OCI-LY7 (cell line): ENCODE measurements around the gene TRAPPC10. TPM values are rescaled to one million over a fixed set of nuclear protein-coding genes. Genes with fewer than 3 reads are reported as not detected.
A peak's percentile ranks its signal among the peaks of the same experiment; 100 is the strongest.
"Not testable (repeated sequence)": the region's sequence is repeated elsewhere in the genome, so short reads cannot be mapped to it uniquely, and the experiment has no call there.

ENCODE experiments used
- BruUV-seq: library from RNA; stranded (reverse); fragments of 400-500 nt; replicated peaks from 2 replicates; lab custom pipeline; 2021; lab: Mats Ljungman, UMichigan
- CTCF ChIA-PET: fragments of 300-600 bp; sonication (Branson Sonifier 250); formaldehyde crosslinking; loops from one replicate; lab custom pipeline; 2022; ENCODE audit warnings: antibody characterized with exemption; ENCODE audit not compliant: unreplicated experiment; lab: Charles Lee
- POLR2A ChIA-PET: fragments of 300-600 bp; sonication (Branson Sonifier 250); formaldehyde crosslinking; loops from one replicate; lab custom pipeline; 2022; ENCODE audit warnings: antibody characterized with exemption; lab: Charles Lee
- DNase-seq: peaks from one replicate; pipeline ENCODE4 v3.0.0-alpha.2; 2015; ENCODE audit warnings: low spot score
- H2AFZ ChIP-seq: fragments of 200-600 bp; sonication (generic), shearing (Covaris generic); 2 replicates; pipeline ENCODE4 v1.6.1; 2014; ENCODE audit warnings: mild to moderate bottlenecking, antibody characterized with exemption, low read length, moderate library complexity
- H3K27ac ChIP-seq: fragments of 200-600 bp; sonication (generic); 2 replicates; pipeline ENCODE4 v1.5.1; 2014; ENCODE audit warnings: mixed run types, low read depth, mild to moderate bottlenecking, moderate library complexity, low read length, inconsistent platforms; ENCODE audit not compliant: poor library complexity, severe bottlenecking
- H3K36me3 ChIP-seq: fragments of 200-600 bp; sonication (generic); 2 replicates; pipeline ENCODE4 v1.6.1; 2014; ENCODE audit warnings: mild to moderate bottlenecking, antibody characterized with exemption, low read length, moderate library complexity, mixed read lengths; ENCODE audit not compliant: insufficient read depth
- H3K4me1 ChIP-seq: fragments of 200-600 bp; sonication (generic); 2 replicates; pipeline ENCODE4 v1.5.1; 2014; ENCODE audit warnings: mild to moderate bottlenecking, low read length; ENCODE audit not compliant: insufficient read depth, poor library complexity, severe bottlenecking
- H3K4me2 ChIP-seq: fragments of 200-600 bp; sonication (generic); 2 replicates; pipeline ENCODE4 v1.6.1; 2014; ENCODE audit warnings: mild to moderate bottlenecking, low read length
- H3K4me3 ChIP-seq: fragments of 200-600 bp; sonication (generic); 2 replicates; pipeline ENCODE4 v1.5.1; 2014; ENCODE audit warnings: mild to moderate bottlenecking, low read depth, low read length; ENCODE audit not compliant: poor library complexity, severe bottlenecking
- H3K79me2 ChIP-seq: fragments of 200-600 bp; sonication (generic); 2 replicates; pipeline ENCODE4 v1.6.1; 2016; ENCODE audit warnings: low read depth, mild to moderate bottlenecking, low read length, moderate library complexity, mixed read lengths; ENCODE audit not compliant: insufficient read depth
- H3K9me2 ChIP-seq: fragments of 200-600 bp; sonication (generic); 2 replicates; pipeline ENCODE4 v1.6.1; 2016; ENCODE audit warnings: mild to moderate bottlenecking, low read length, mixed read lengths; ENCODE audit not compliant: insufficient read depth
- H3K9me3 ChIP-seq: fragments of 200-600 bp; sonication (generic); 2 replicates; pipeline ENCODE4 v1.6.1; 2014; ENCODE audit warnings: mild to moderate bottlenecking, mixed run types, low read length, mixed read lengths
- H4K20me1 ChIP-seq: fragments of 200-600 bp; sonication (generic); 2 replicates; pipeline ENCODE4 v1.6.1; 2014; ENCODE audit warnings: mild to moderate bottlenecking, antibody characterized with exemption, low read length, moderate library complexity, mixed read lengths; ENCODE audit not compliant: insufficient read depth
- intact Hi-C: fragments of 100-400 bp; cut with micrococcal nuclease; formaldehyde crosslinking; loops from one replicate; pipeline ENCODE4 v1.10.0; 2022; ENCODE audit not compliant: unreplicated experiment
- total RNA-seq, 2 experiments: library from RNA; depleted of rRNA in 1 of 2; stranded (reverse); fragments of >200 nt in 1 of 2; shearing (Covaris generic) in 1 of 2; gene quantifications; 2 replicates each; pipeline ENCODE4 v1.2.3, GENCODE V29; 2014 to 2022

The TRAPPC10 gene
- total RNA-seq, 2 experiments from 2014 or later: 37.4 to 54.7 TPM

DNA sequence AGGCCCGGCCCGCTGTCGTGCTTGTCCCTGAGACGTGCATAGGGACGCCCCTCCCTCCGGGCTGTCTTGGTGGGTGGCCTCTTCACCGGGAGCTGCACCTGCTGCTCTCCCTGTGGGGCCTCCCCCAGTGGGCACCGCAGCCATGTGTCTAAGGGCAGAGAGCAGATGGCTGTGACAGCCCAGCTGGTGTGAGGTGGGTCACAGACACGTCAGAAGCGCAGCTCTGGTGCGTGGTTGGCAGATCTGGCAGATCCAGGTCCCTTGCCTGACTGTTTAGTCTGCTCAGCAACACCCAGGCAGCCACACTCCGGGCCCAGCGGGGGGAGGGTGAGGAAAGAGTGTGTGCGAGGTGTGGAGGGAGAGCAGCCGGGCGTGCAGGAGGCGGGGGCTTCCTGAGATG, 131.3 kb downstream of the TRAPPC10 start:
- DNase-seq, CTCF ChIA-PET, H3K4me2 ChIP-seq, H3K4me1 ChIP-seq, intact Hi-C loops, H4K20me1 ChIP-seq, H3K4me3 ChIP-seq, H3K79me2 ChIP-seq, H3K9me3 ChIP-seq, H3K9me2 ChIP-seq, BruUV-seq, H3K36me3 ChIP-seq, H3K27ac ChIP-seq, POLR2A ChIA-PET, H2AFZ ChIP-seq: not testable (repeated sequence)

GRCh38 chr21:44143996-44144395, 131.9 kb downstream of the TRAPPC10 start:
- H3K27ac ChIP-seq, POLR2A ChIA-PET, H3K9me2 ChIP-seq, H3K4me2 ChIP-seq, H3K36me3 ChIP-seq, H4K20me1 ChIP-seq, DNase-seq, H3K4me1 ChIP-seq, BruUV-seq, H3K79me2 ChIP-seq, intact Hi-C loops, H2AFZ ChIP-seq, H3K9me3 ChIP-seq, CTCF ChIA-PET, H3K4me3 ChIP-seq: not testable (repeated sequence)

DNA sequence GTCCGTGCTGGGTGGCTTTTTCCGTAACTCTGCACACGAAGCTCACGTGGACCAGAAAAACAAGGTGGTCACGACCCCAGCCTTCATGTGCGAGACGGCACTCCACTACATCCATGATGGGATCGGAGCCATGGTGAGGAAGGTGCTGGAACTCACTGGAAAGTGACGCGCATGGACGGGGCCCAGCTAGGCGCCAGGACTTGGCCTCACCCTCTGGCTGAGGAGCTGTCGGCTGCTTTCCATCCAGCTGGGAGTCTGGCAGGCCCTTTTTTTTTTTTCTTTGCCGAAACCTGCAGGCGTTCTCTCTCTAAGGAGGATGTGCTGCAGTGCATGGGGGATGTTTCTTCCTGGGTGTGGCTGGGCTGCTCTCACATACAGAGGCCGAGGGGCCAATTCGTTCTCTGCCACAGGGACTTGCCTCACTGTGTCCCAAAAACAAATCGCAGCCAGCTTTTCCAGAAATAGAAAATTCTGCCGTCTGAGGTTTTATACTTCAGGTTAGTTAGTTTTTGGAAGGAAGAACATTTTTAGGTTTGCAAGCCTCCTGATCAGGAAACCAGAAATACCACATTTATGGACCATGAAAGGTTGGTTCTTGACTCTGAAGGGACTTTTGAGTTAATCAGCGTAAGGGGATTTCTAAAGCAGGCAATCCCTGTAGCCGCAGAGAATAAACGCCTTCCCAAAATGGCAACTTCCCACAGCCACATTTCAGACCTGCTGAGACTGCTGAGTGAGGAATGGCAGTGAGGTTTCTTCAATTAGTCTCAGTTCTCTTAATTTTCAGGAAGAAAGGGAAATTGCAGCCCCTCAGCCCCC, 132.9 kb downstream of the TRAPPC10 start:
- DNase-seq, H3K4me1 ChIP-seq, H3K9me2 ChIP-seq, H3K9me3 ChIP-seq, H2AFZ ChIP-seq, POLR2A ChIA-PET, H4K20me1 ChIP-seq, H3K4me3 ChIP-seq, intact Hi-C loops, H3K27ac ChIP-seq, H3K4me2 ChIP-seq, CTCF ChIA-PET, H3K79me2 ChIP-seq, H3K36me3 ChIP-seq: not testable (repeated sequence)
- BruUV-seq: TSS peak; percentile 91

DNA sequence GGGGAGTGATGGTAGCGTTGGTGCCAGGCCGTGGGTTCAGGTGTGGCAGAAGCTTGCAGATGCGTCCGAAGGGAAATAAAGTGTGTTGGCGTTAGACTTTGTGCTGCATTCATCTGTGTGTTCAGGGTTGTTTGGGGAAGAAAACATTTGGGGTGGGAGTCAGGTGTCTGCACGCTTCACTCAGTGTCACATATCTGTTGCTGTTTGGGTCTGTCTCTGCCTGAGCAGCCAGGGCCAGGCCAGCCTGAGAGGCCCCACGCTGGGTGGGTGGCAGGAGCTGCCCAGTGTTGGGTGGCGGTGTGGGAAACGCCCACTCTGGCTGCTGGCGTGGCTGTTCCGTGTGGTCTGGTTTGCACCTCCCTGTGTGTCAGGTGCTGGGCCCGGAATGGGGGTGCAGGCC, 133.5 kb downstream of the TRAPPC10 start:
- H3K27ac ChIP-seq, CTCF ChIA-PET, H3K4me3 ChIP-seq, H3K36me3 ChIP-seq, H3K9me2 ChIP-seq, H3K79me2 ChIP-seq, POLR2A ChIA-PET, H4K20me1 ChIP-seq, H2AFZ ChIP-seq, H3K4me2 ChIP-seq, DNase-seq, intact Hi-C loops, H3K9me3 ChIP-seq, BruUV-seq, H3K4me1 ChIP-seq: not testable (repeated sequence)

- H3K4me2 ChIP-seq, H3K9me2 ChIP-seq, intact Hi-C loops, POLR2A ChIA-PET, H3K79me2 ChIP-seq, DNase-seq, H4K20me1 ChIP-seq, H3K4me3 ChIP-seq, BruUV-seq, H3K27ac ChIP-seq, H3K36me3 ChIP-seq, CTCF ChIA-PET, H3K4me1 ChIP-seq, H2AFZ ChIP-seq, H3K9me3 ChIP-seq: not testable (repeated sequence)
Observed at GRCh38 chr21:44147108-44147507, 135.0 kb downstream of the TRAPPC10 start.

- DNase-seq, POLR2A ChIA-PET, H3K9me2 ChIP-seq, H3K4me3 ChIP-seq, intact Hi-C loops, H3K4me1 ChIP-seq, CTCF ChIA-PET, H3K36me3 ChIP-seq, H2AFZ ChIP-seq, BruUV-seq, H3K4me2 ChIP-seq, H4K20me1 ChIP-seq, H3K79me2 ChIP-seq, H3K9me3 ChIP-seq, H3K27ac ChIP-seq: not testable (repeated sequence)
Observed at GRCh38 chr21:44150255-44150654, 138.1 kb downstream of the TRAPPC10 start.
